HEK293 (cell line): ENCODE data around the gene HDLBP.

ENCODE experiments used
- CTCF ChIA-PET: fragments of 350-600 bp; formaldehyde crosslinking; extraction: SDS; loops from one replicate; lab custom pipeline; 2021; ENCODE audit warnings: antibody characterized with exemption; lab: Yijun Ruan, JAX
- POLR2A ChIA-PET: fragments of 300-600 bp; formaldehyde crosslinking; extraction: SDS; loops from one replicate; lab custom pipeline; 2020; ENCODE audit warnings: antibody characterized with exemption, inconsistent platforms; lab: Yijun Ruan, JAX
- H3K27ac ChIP-seq: fragments of 200-500 bp; sonication (Bioruptor generic); 2 replicates; pipeline ENCODE4 v1.5.1; 2014; ENCODE audit warnings: low read depth, low read length, control low read depth, inconsistent platforms; ENCODE audit errors: extremely low read depth
- H3K36me3 ChIP-seq, 2 experiments: fragments of 200-500 bp in 1 of 2; sonication (Bioruptor generic) in 1 of 2; 1 replicate in 1 of 2; 2 replicates in 1 of 2; pipeline ENCODE4 v1.5.1; 2014 to 2017; ENCODE audit warnings: inconsistent platforms in 2 of 2, low read length in 2 of 2; ENCODE audit not compliant: control insufficient read depth in 2 of 2, insufficient read depth in 1 of 2
- H3K4me1 ChIP-seq: fragments of 200-500 bp; sonication (Bioruptor generic); 2 replicates; pipeline ENCODE4 v1.5.1; 2014; ENCODE audit warnings: mild to moderate bottlenecking, low read length, inconsistent platforms; ENCODE audit not compliant: control insufficient read depth, insufficient read depth
- H3K4me3 ChIP-seq: 2 replicates; pipeline ENCODE4 v1.5.1; 2011; ENCODE audit warnings: low read depth, mild to moderate bottlenecking, control low read depth, low read length, moderate library complexity
- H3K9me3 ChIP-seq: fragments of 200-500 bp; sonication (Bioruptor generic); 2 replicates; pipeline ENCODE4 v1.5.1; 2014; ENCODE audit warnings: low read depth, low read length, inconsistent platforms; ENCODE audit not compliant: control insufficient read depth, insufficient read depth
- BCL11A ChIP-seq: fragments of 450-650 bp; formaldehyde crosslinking; IDR thresholded peaks from 2 replicates; pipeline ENCODE4 v1.5.1; 2016; ENCODE audit warnings: low read depth, missing biosample characterization, missing genetic modification characterization
- BCL11B ChIP-seq: fragments of 450-650 bp; formaldehyde crosslinking; IDR thresholded peaks from 2 replicates; pipeline ENCODE4 v1.5.1; 2016; ENCODE audit warnings: low read depth, missing biosample characterization, missing genetic modification characterization
- CTCF ChIP-seq: fragments of 450-650 bp; formaldehyde crosslinking; IDR thresholded peaks from 2 replicates; pipeline ENCODE4 v1.5.1; 2016; ENCODE audit warnings: missing biosample characterization, missing genetic modification characterization
- EGR2 ChIP-seq: fragments of 450-650 bp; formaldehyde crosslinking; IDR thresholded peaks from 2 replicates; pipeline ENCODE4 v1.5.1; 2016; ENCODE audit warnings: low read depth, missing biosample characterization, missing genetic modification characterization
- GLIS1 ChIP-seq: fragments of 450-650 bp; formaldehyde crosslinking; IDR thresholded peaks from 2 replicates; pipeline ENCODE4 v1.5.1; 2016; ENCODE audit warnings: missing biosample characterization, missing genetic modification characterization
- IKZF3 ChIP-seq: fragments of 450-650 bp; IDR thresholded peaks from 2 replicates; pipeline ENCODE4 v1.5.0; 2018; ENCODE audit warnings: missing biosample characterization, mild to moderate bottlenecking, missing genetic modification characterization, moderate library complexity
- KLF17 ChIP-seq: fragments of 450-650 bp; formaldehyde crosslinking; IDR thresholded peaks from 2 replicates; pipeline ENCODE4 v1.5.1; 2016; ENCODE audit warnings: missing biosample characterization, missing genetic modification characterization
- MEIS1 ChIP-seq: sonication (generic); formaldehyde crosslinking; IDR thresholded peaks from 2 replicates; pipeline ENCODE4 v1.8.1; 2022; ENCODE audit warnings: missing genetic modification reagents, mild to moderate bottlenecking, borderline replicate concordance
- MYNN ChIP-seq: fragments of 450-650 bp; formaldehyde crosslinking; IDR thresholded peaks from 2 replicates; pipeline ENCODE4 v1.5.1; 2016; ENCODE audit warnings: missing biosample characterization, missing genetic modification characterization, borderline replicate concordance
- YY2 ChIP-seq: fragments of 450-650 bp; formaldehyde crosslinking; IDR thresholded peaks from 2 replicates; pipeline ENCODE4 v1.5.1; 2016; ENCODE audit warnings: missing biosample characterization, missing genetic modification characterization
- ZBTB20 ChIP-seq: fragments of 450-650 bp; formaldehyde crosslinking; IDR thresholded peaks from 2 replicates; pipeline ENCODE4 v1.5.1; 2016; ENCODE audit warnings: missing biosample characterization, missing genetic modification characterization
- ZEB2 ChIP-seq: fragments of 450-650 bp; formaldehyde crosslinking; IDR thresholded peaks from 2 replicates; pipeline ENCODE4 v1.5.1; 2016; ENCODE audit warnings: missing biosample characterization, missing genetic modification characterization
- ZFHX2 ChIP-seq: fragments of 450-650 bp; formaldehyde crosslinking; conservative IDR thresholded peaks from 2 replicates; pipeline ENCODE4 v1.5.1; 2016; ENCODE audit warnings: missing biosample characterization, missing genetic modification characterization
- ZFP3 ChIP-seq: fragments of 450-650 bp; formaldehyde crosslinking; IDR thresholded peaks from 2 replicates; pipeline ENCODE4 v1.5.1; 2016; ENCODE audit warnings: low read depth, missing biosample characterization, missing genetic modification characterization
- ZFP41 ChIP-seq: fragments of 450-650 bp; formaldehyde crosslinking; IDR thresholded peaks from 2 replicates; pipeline ENCODE4 v1.5.1; 2016; ENCODE audit warnings: missing biosample characterization, missing genetic modification characterization, borderline replicate concordance
- ZFP69B ChIP-seq: fragments of 450-650 bp; formaldehyde crosslinking; IDR thresholded peaks from 2 replicates; pipeline ENCODE4 v1.5.1; 2016; ENCODE audit warnings: missing biosample characterization, missing genetic modification characterization
- ZNF10 ChIP-seq: fragments of 450-650 bp; formaldehyde crosslinking; IDR thresholded peaks from 2 replicates; pipeline ENCODE4 v1.5.1; 2017; ENCODE audit warnings: missing biosample characterization, missing genetic modification characterization
- ZNF138 ChIP-seq: fragments of 450-650 bp; formaldehyde crosslinking; IDR thresholded peaks from 2 replicates; pipeline ENCODE4 v1.5.1; 2016; ENCODE audit warnings: missing biosample characterization, missing genetic modification characterization, borderline replicate concordance
- ZNF140 ChIP-seq: fragments of 450-650 bp; formaldehyde crosslinking; IDR thresholded peaks from 2 replicates; pipeline ENCODE4 v1.5.1; 2016; ENCODE audit warnings: missing biosample characterization, missing genetic modification characterization
- ZNF174 ChIP-seq: fragments of 450-650 bp; formaldehyde crosslinking; IDR thresholded peaks from 2 replicates; pipeline ENCODE4 v1.5.0; 2017; ENCODE audit warnings: missing biosample characterization, mild to moderate bottlenecking, missing genetic modification characterization
- ZNF223 ChIP-seq: fragments of 450-650 bp; formaldehyde crosslinking; IDR thresholded peaks from 2 replicates; pipeline ENCODE4 v1.5.1; 2016; ENCODE audit warnings: missing biosample characterization, missing genetic modification characterization
- ZNF23 ChIP-seq: fragments of 450-650 bp; formaldehyde crosslinking; IDR thresholded peaks from 2 replicates; pipeline ENCODE4 v1.5.1; 2016; ENCODE audit warnings: missing biosample characterization, missing genetic modification characterization, borderline replicate concordance
- ZNF324 ChIP-seq: fragments of 450-650 bp; formaldehyde crosslinking; IDR thresholded peaks from 2 replicates; pipeline ENCODE4 v1.5.1; 2016; ENCODE audit warnings: missing biosample characterization, missing genetic modification characterization
- ZNF398 ChIP-seq: fragments of 450-650 bp; formaldehyde crosslinking; IDR thresholded peaks from 2 replicates; pipeline ENCODE4 v1.5.1; 2017; ENCODE audit warnings: missing biosample characterization, missing genetic modification characterization
- ZNF501 ChIP-seq: fragments of 450-650 bp; formaldehyde crosslinking; IDR thresholded peaks from 2 replicates; pipeline ENCODE4 v1.5.1; 2016; ENCODE audit warnings: missing biosample characterization, missing genetic modification characterization
- ZNF555 ChIP-seq: fragments of 450-650 bp; formaldehyde crosslinking; conservative IDR thresholded peaks from 2 replicates; pipeline ENCODE4 v1.5.1; 2017; ENCODE audit warnings: missing biosample characterization, mild to moderate bottlenecking, missing genetic modification characterization, inconsistent platforms
- ZNF560 ChIP-seq: fragments of 450-650 bp; formaldehyde crosslinking; IDR thresholded peaks from 2 replicates; pipeline ENCODE4 v1.5.1; 2017; ENCODE audit warnings: missing biosample characterization, missing genetic modification characterization, borderline replicate concordance
- ZNF747 ChIP-seq: fragments of 450-650 bp; formaldehyde crosslinking; IDR thresholded peaks from 2 replicates; pipeline ENCODE4 v1.5.1; 2016; ENCODE audit warnings: missing biosample characterization, missing genetic modification characterization
- ZNF843 ChIP-seq: fragments of 450-650 bp; formaldehyde crosslinking; IDR thresholded peaks from 2 replicates; pipeline ENCODE4 v1.5.1; 2016; ENCODE audit warnings: missing biosample characterization, missing genetic modification characterization

HDLBP gene

GRCh38 chr2:241224018-241224850 lies 91.2 kb downstream of the HDLBP start:
- CTCF ChIA-PET, result no interaction called here
- POLR2A ChIA-PET, result interaction anchor here (1.1 kb wide), 1 partner anchor 26 kb away, joined by 3 read pairs; no protein-coding TSS in a partner anchor
- Histone ChIP-seq H3K4me3 (no peak overlapping the region), H3K27ac (no peak overlapping the region), H3K36me3 (peaks cover 0 to 41% of the 10 kb centered on the region in 2 experiments; a peak in 2 of 3 replicates), H3K9me3 (no peaks in the 10 kb centered on the region), H3K4me1 (no peaks in the 10 kb centered on the region)
- TF ChIP-seq ZBTB20 (tag by site-specific recombination) (no peak), BCL11B (no peak), ZNF23 (tag by site-specific recombination) (no peak), ZFP69B (tag by site-specific recombination) (no peak), ZNF501 (tag by site-specific recombination) (no peak), IKZF3 (tag by site-specific recombination) (no peak), CTCF (tag by site-specific recombination) (peak; percentile 49; the same call in 1 of the 2 replicates)

GRCh38 chr2:241223211-241224017 lies 92.1 kb downstream of the HDLBP start:
- H3K4me3 ChIP-seq, result no peak overlapping the region
- peaks cover 0 to 33% of the 10 kb centered on the region in 2 experiments; a peak in 2 of 3 replicates for H3K36me3 ChIP-seq
- no peaks in the 10 kb centered on the region for H3K4me1 ChIP-seq
- ChIA-PET POLR2A (no interaction called here), CTCF (no interaction called here)
- no peak overlapping the region for H3K27ac ChIP-seq
- no peaks in the 10 kb centered on the region for H3K9me3 ChIP-seq
- TF ChIP-seq ZNF140 (tag by site-specific recombination) (no peak), EGR2 (tag by site-specific recombination) (peak; percentile 74; the same call in 1 of the 2 replicates), ZNF223 (tag by site-specific recombination) (no peak), ZNF398 (tag by site-specific recombination) (no peak), GLIS1 (tag by site-specific recombination) (peak; percentile 46; the same call in 1 of the 2 replicates), ZNF138 (no peak), MYNN (tag by site-specific recombination) (no peak), ZNF555 (tag by site-specific recombination) (no peak), ZNF747 (tag by site-specific recombination) (no peak), ZNF23 (tag by site-specific recombination) (no peak), ZEB2 (tag by site-specific recombination) (no peak), ZNF560 (no peak), ZFHX2 (peak; percentile 71; the same call in 1 of the 2 replicates), ZNF10 (tag by site-specific recombination) (no peak), YY2 (tag by site-specific recombination) (no peak), ZNF174 (tag by site-specific recombination) (no peak), ZFP41 (tag by site-specific recombination) (no peak), MEIS1 (CRISPR knock-in tag) (no peak), BCL11A (tag by site-specific recombination) (no peak), ZNF324 (tag by site-specific recombination) (no peak), ZFP3 (no peak), KLF17 (tag by site-specific recombination) (no peak), ZNF843 (tag by site-specific recombination) (no peak)
